ENCODE measurements around the gene HUWE1. TPM values are rescaled to one million over a fixed set of nuclear protein-coding genes. Genes with fewer than 3 reads are reported as not detected.

The HUWE1 gene
- total RNA-seq, 6 experiments from 2014 or later: 68.0 to 93.5 (median 84.0) TPM

DNA sequence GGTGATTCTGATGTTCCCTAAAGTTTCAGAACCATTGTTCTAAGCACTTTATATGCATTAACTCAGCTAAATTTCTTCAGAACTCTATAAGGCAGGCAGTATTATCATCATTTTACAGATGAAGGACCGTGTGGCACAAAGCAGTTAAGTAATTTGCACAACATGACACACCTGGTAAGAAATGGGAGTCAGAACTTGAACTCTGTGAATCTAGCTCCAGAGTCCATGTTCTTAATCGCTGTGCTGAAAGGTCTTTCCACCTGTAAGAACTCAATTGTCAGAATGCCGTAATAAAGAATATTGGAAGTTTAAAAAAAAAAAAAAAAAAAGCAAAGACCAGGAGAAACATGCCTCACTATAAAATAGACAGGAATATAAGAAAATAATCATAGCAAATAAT is 9.2 kb downstream of the HUWE1 start:
- H3K27ac ChIP-seq: no peak overlapping the region
- no peaks in the 10 kb centered on the region for H3K4me1 ChIP-seq
- H3K36me3 ChIP-seq: peaks cover 0 to 3% (median under 1%) of the 10 kb centered on the region in 4 donors
- DNase-seq: no peak
- TF ChIP-seq POLR2A (IDR thresholded peaks at IDR 0.05): no peak
- TF ChIP-seq, protein P1, sequence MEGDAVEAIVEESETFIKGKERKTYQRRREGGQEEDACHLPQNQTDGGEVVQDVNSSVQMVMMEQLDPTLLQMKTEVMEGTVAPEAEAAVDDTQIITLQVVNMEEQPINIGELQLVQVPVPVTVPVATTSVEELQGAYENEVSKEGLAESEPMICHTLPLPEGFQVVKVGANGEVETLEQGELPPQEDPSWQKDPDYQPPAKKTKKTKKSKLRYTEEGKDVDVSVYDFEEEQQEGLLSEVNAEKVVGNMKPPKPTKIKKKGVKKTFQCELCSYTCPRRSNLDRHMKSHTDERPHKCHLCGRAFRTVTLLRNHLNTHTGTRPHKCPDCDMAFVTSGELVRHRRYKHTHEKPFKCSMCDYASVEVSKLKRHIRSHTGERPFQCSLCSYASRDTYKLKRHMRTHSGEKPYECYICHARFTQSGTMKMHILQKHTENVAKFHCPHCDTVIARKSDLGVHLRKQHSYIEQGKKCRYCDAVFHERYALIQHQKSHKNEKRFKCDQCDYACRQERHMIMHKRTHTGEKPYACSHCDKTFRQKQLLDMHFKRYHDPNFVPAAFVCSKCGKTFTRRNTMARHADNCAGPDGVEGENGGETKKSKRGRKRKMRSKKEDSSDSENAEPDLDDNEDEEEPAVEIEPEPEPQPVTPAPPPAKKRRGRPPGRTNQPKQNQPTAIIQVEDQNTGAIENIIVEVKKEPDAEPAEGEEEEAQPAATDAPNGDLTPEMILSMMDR (IDR thresholded peaks at IDR 0.05): no peak
- 49% methylated on average over 2 of the region's 3 CpGs for WGBS (ENCODE audit: insufficient coverage, low coverage, low lambda C conversion rate, missing lambda C conversion rate)
- ATAC-seq: no peak
- no peak overlapping the region for H3K4me3 ChIP-seq
- intact Hi-C loops (cut with DNase I): no loop called here
- H3K9me3 ChIP-seq: no peaks in the 10 kb centered on the region
- no peaks in the 10 kb centered on the region for H3K27me3 ChIP-seq

DNA sequence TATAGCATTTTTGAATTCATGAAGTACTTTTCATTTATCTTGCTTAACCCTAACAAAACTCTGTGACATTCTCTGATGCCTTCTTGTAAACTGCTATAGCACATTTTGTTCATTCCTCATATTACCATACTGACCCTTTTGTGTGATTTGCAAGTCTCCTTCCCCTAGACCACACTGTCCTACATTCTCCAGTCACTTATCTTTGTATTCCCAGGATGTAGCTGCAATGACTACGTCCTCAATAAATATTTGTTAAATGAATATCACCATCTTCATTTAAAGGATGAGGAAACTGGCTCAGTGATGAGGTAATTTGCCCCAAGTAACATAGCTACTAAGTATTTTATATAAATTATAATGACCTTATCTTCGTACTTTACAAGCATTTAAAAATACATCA is 11.9 kb downstream of the HUWE1 start:
- Histone ChIP-seq H3K4me1 (no peaks in the 10 kb centered on the region), H3K27ac (no peak overlapping the region), H3K4me3 (no peak overlapping the region), H3K27me3 (no peaks in the 10 kb centered on the region), H3K9me3 (no peaks in the 10 kb centered on the region), H3K36me3 (peaks cover 0 to 7% (median 0%) of the 10 kb centered on the region in 4 donors)
- intact Hi-C loops (cut with DNase I): no loop called here
- WGBS (ENCODE audit: insufficient coverage, low coverage, low lambda C conversion rate, missing lambda C conversion rate): 42% methylated on average over 2 of the region's 2 CpGs
- no peak for TF ChIP-seq POLR2A (IDR thresholded peaks at IDR 0.05)
- TF ChIP-seq, protein P1 (IDR thresholded peaks at IDR 0.05): no peak
- no peak for DNase-seq
- ATAC-seq: no peak

DNA sequence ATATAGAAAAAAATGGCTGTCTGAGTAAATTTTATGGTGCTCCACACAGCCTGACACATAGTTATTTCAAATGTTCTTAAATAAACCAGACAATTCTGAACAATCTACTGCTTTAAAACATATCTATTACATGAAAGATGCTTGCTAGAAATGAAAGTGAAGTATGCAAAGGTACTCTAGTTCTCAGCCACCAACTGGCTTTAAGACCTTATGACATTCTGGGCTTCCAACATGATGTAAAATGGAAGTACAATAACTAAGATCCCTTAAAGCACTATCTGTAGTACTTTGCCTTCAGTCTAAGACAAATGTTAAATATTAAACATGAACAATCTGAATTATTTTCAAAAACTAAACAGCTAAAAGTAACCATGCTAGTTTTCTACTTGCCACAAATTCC is 17.3 kb downstream of the HUWE1 start:
- Histone ChIP-seq H3K4me1 (no peaks in the 10 kb centered on the region), H3K4me3 (no peak overlapping the region), H3K27ac (no peak overlapping the region), H3K36me3 (peaks cover 0 to 9% (median 0%) of the 10 kb centered on the region in 4 donors), H3K9me3 (no peaks in the 10 kb centered on the region), H3K27me3 (no peaks in the 10 kb centered on the region)
- ATAC-seq (no peak), DNase-seq (no peak)
- TF ChIP-seq, protein P1 (IDR thresholded peaks at IDR 0.05): no peak
- no peak for TF ChIP-seq POLR2A (IDR thresholded peaks at IDR 0.05)
- intact Hi-C loops (cut with DNase I): no loop called here

DNA sequence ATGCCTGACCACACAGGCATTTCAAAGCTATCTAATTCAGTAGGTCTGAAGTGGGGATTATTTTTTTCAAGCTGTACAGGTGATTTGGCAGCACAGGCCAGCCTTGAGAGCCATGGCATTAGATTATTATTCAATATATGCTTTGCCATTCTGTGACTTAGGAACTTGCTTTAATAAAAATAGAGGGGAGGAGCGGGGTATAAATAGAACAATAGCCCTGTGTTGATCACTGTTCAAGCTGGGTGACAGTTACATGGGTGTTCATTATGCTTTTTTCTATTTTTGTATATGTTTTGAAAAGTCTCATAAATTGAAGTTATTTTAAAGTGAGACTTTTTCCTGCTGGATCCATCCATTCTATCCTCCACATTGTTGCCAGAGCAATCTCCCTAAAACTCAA is 20.3 kb downstream of the HUWE1 start:
- DNase-seq (no peak), ATAC-seq (no peak)
- H3K27me3 ChIP-seq: no peaks in the 10 kb centered on the region
- H3K9me3 ChIP-seq: no peaks in the 10 kb centered on the region
- H3K27ac ChIP-seq: no peak overlapping the region
- H3K36me3 ChIP-seq: peaks cover 0 to 6% (median 0%) of the 10 kb centered on the region in 4 donors
- TF ChIP-seq POLR2A (IDR thresholded peaks at IDR 0.05): no peak
- TF ChIP-seq, protein P1 (IDR thresholded peaks at IDR 0.05): no peak
- no peak overlapping the region for H3K4me3 ChIP-seq
- WGBS (ENCODE audit: insufficient coverage, low coverage, low lambda C conversion rate, missing lambda C conversion rate): 73% methylated on average over 1 of the region's 1 CpG
- intact Hi-C loops (cut with DNase I): no loop called here
- no peaks in the 10 kb centered on the region for H3K4me1 ChIP-seq

DNA sequence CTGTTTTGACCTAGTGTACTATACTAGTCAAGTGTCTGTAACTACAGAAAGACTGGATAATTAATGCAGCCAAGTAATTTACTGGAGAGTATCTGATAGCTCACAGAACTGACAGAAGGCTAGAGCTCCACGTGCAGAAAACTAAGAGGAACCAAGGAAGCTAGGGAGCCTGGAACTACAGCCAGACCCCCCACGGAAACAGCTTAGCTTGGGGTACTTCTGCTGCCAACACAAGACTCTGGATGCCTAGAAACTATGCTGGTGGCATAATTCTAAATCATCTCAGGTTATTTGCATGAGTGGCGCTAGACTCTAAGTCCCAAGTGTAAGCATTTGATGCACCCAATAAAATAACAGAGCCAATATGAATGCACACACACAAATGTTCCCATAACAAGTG is 26.5 kb downstream of the HUWE1 start:
- 60% methylated on average over 3 of the region's 3 CpGs for WGBS (ENCODE audit: insufficient coverage, low coverage, low lambda C conversion rate, missing lambda C conversion rate)

More for the DNA sequence above, 26.5 kb downstream of the HUWE1 start:
- H3K9me3 ChIP-seq: no peaks in the 10 kb centered on the region
- intact Hi-C loops (cut with DNase I): no loop called here
- TF ChIP-seq, protein P1 (IDR thresholded peaks at IDR 0.05): no peak
- no peak for TF ChIP-seq POLR2A (IDR thresholded peaks at IDR 0.05)
- H3K36me3 ChIP-seq: no peaks in the 10 kb centered on the region
- H3K4me3 ChIP-seq: no peak overlapping the region
- H3K4me1 ChIP-seq: peaks cover 0 to 6% (median 0%) of the 10 kb centered on the region in 4 donors
- no peak for DNase-seq
- no peak overlapping the region for H3K27ac ChIP-seq
- ATAC-seq: no peak
- no peaks in the 10 kb centered on the region for H3K27me3 ChIP-seq
